Left lung (tissue), 10 donors: ENCODE measurements around the gene NUP205. TPM values are rescaled to one million over a fixed set of nuclear protein-coding genes. Genes with fewer than 3 reads are reported as not detected.

Source experiments
- ATAC-seq: fragments of 200-7000 bp; cut with Tn5 transposase; one replicate; pipeline ENCODE4 v1.9.1; 2020; ENCODE audit warnings: moderate library complexity
- DNase-seq, 4 donors: peaks; one replicate each; pipeline ENCODE4 v3.0.0-alpha.2; 2013 to 2020
- H3K27ac ChIP-seq, 2 donors: fragments of 200-600 bp; sonication (generic) in 1 of 2; one replicate each; pipeline versions ENCODE4 v1.5.0 to v1.8.0; 2020 to 2021
- H3K27me3 ChIP-seq, 2 donors: fragments of 200-600 bp; sonication (generic) in 1 of 2; one replicate each; pipeline versions ENCODE4 v1.5.0 to v1.8.0; 2020 to 2021
- H3K36me3 ChIP-seq, 2 donors: fragments of 200-600 bp; sonication (generic) in 1 of 2; one replicate each; pipeline versions ENCODE4 v1.5.0 to v1.8.0; 2020 to 2021
- H3K4me1 ChIP-seq, 2 donors: fragments of 200-600 bp; one replicate each; pipeline ENCODE4 v1.8.0; 2021
- H3K4me3 ChIP-seq, 2 donors: fragments of 200-600 bp; sonication (generic) in 1 of 2; one replicate each; pipeline versions ENCODE4 v1.5.0 to v1.8.0; 2020 to 2021; ENCODE audit warnings: mild to moderate bottlenecking in 1 of 2
- H3K9me3 ChIP-seq, 2 donors: fragments of 200-600 bp; sonication (generic) in 1 of 2; one replicate each; pipeline versions ENCODE4 v1.5.0 to v1.8.0; 2020 to 2021
- CTCF ChIP-seq, 2 donors: fragments of 200-600 bp; sonication (generic) in 1 of 2; IDR thresholded peaks; one replicate each; pipeline versions ENCODE4 v1.5.0 to v1.8.0; 2021; ENCODE audit warnings: antibody characterized with exemption in 2 of 2
- intact Hi-C, 2 donors: fragments of 100-400 bp; cut with DNase I; formaldehyde crosslinking; loops; one replicate each; pipeline versions ENCODE4 v1.11.2 to v1.14.2; 2022
- polyA plus RNA-seq, 6 donors: library from polyadenylated mRNA; unstranded; fragments of 120-200 nt; gene quantifications; one replicate each; pipeline ENCODE4 v1.2.1, GENCODE V29; 2013; ENCODE audit not compliant: insufficient read length in 6 of 6
- total RNA-seq, 2 donors: library from RNA; stranded (reverse); fragmentation: NEBNext Ultra II Directional; extraction: Animal tissue kit (Norgen Biotek cat#: 25700); gene quantifications; one replicate each; pipeline ENCODE4 v1.2.1, GENCODE V29; 2021
- donor health status: DM: no; HTN: yes; CAD: no.
- donor health status: DM: no; HTN: no; CAD: no.

NUP205 gene
- total and polyA plus RNA-seq, 8 donors, result 42.7 to 82.3 (median 74.3) TPM

- TF ChIP-seq CTCF (IDR thresholded peaks at IDR 0.05), result no peak
- H3K27me3 ChIP-seq, result no peaks in the 10 kb centered on the region
- no peak overlapping the region for H3K4me3 ChIP-seq
- H3K4me1 ChIP-seq, result no peaks in the 10 kb centered on the region
- no peak overlapping the region for H3K27ac ChIP-seq
- H3K9me3 ChIP-seq, result no peaks in the 10 kb centered on the region
- peaks cover 0 to 23% of the 10 kb centered on the region in 2 donors for H3K36me3 ChIP-seq
- intact Hi-C loops, result no loop called here
- ATAC-seq (peak; percentile 78), DNase-seq (no peak)
Measured at GRCh38 chr7:135681762-135682161, 124.0 kb downstream of the NUP205 start.

GRCh38 chr7:135682191-135682590 lies 124.5 kb downstream of the NUP205 start:
- no peaks in the 10 kb centered on the region for H3K9me3 ChIP-seq
- H3K27me3 ChIP-seq, result no peaks in the 10 kb centered on the region
- intact Hi-C loops, result no loop called here
- no peak for DNase-seq
- no peak for TF ChIP-seq CTCF (IDR thresholded peaks at IDR 0.05)
- no peak overlapping the region for H3K4me3 ChIP-seq
- peaks cover 0 to 21% of the 10 kb centered on the region in 2 donors for H3K36me3 ChIP-seq
- H3K27ac ChIP-seq, result no peak overlapping the region
- ATAC-seq, result no peak
- H3K4me1 ChIP-seq, result no peaks in the 10 kb centered on the region

GRCh38 chr7:135683609-135684008 lies 125.9 kb downstream of the NUP205 start:
- Histone ChIP-seq H3K27ac (no peak overlapping the region), H3K4me3 (no peak overlapping the region), H3K36me3 (peaks cover 0 to 14% of the 10 kb centered on the region in 2 donors), H3K4me1 (no peaks in the 10 kb centered on the region), H3K27me3 (no peaks in the 10 kb centered on the region), H3K9me3 (no peaks in the 10 kb centered on the region)
- DNase-seq (no peak), ATAC-seq (no peak)
- intact Hi-C loops, result no loop called here
- no peak for TF ChIP-seq CTCF (IDR thresholded peaks at IDR 0.05)

- ATAC-seq (no peak), DNase-seq (no peak)
- Histone ChIP-seq H3K27me3 (no peaks in the 10 kb centered on the region), H3K4me3 (no peak overlapping the region), H3K27ac (no peak overlapping the region), H3K4me1 (no peaks in the 10 kb centered on the region), H3K36me3 (peaks cover 0 to 11% of the 10 kb centered on the region in 2 donors), H3K9me3 (no peaks in the 10 kb centered on the region)
- intact Hi-C loops, result no loop called here
- no peak for TF ChIP-seq CTCF (IDR thresholded peaks at IDR 0.05)
Measured at GRCh38 chr7:135684136-135684535, 126.4 kb downstream of the NUP205 start.

GRCh38 chr7:135684699-135685098 lies 127.0 kb downstream of the NUP205 start:
- no peaks in the 10 kb centered on the region for H3K9me3 ChIP-seq
- no peak for TF ChIP-seq CTCF (IDR thresholded peaks at IDR 0.05)
- no peak overlapping the region for H3K4me3 ChIP-seq
- DNase-seq (no peak), ATAC-seq (no peak)
- peaks cover 0 to 11% of the 10 kb centered on the region in 2 donors for H3K36me3 ChIP-seq
- H3K27me3 ChIP-seq, result no peaks in the 10 kb centered on the region
- no peak overlapping the region for H3K27ac ChIP-seq
- intact Hi-C loops, result no loop called here
- H3K4me1 ChIP-seq, result no peaks in the 10 kb centered on the region
